ENCODE measurements around the gene FN1. TPM values are rescaled to one million over a fixed set of nuclear protein-coding genes. Genes with fewer than 3 reads are reported as not detected.

FN1 gene
- total RNA-seq, 4 donors from 2014 or later = 45.8 to 78.1 (median 52.7) TPM

- no peak for DNase-seq (ENCODE audit: low spot score in 2 of 2)
- H3K4me1 ChIP-seq = no peaks in the 10 kb centered on the region
- no peak for TF ChIP-seq POLR2A (IDR thresholded peaks at IDR 0.05)
- TF ChIP-seq EP300 (IDR thresholded peaks at IDR 0.05) = no peak
- H3K27ac ChIP-seq = no peak overlapping the region
- no peak overlapping the region for H3K4me3 ChIP-seq
- H3K9me3 ChIP-seq = no peaks in the 10 kb centered on the region
- 80% methylated on average over 11 of the region's 11 CpGs for whole genome bisulfite sequencing
- H3K36me3 ChIP-seq = peaks cover 6% of the 10 kb centered on the region
- no peaks in the 10 kb centered on the region for H3K27me3 ChIP-seq
Measured at GRCh38 chr2:215425021-215425782, 10.7 kb downstream of the FN1 start.

- WGBS = 94% methylated on average over 12 of the region's 12 CpGs
- no peak for TF ChIP-seq EP300 (IDR thresholded peaks at IDR 0.05)
- no peak for TF ChIP-seq POLR2AphosphoS5 (IDR thresholded peaks at IDR 0.05)
- no peak for TF ChIP-seq POLR2A (IDR thresholded peaks at IDR 0.05)
- no peak for TF ChIP-seq CTCF (IDR thresholded peaks at IDR 0.05)
- Histone ChIP-seq H3K9me3 (no peaks in the 10 kb centered on the region), H3K27me3 (no peaks in the 10 kb centered on the region), H3K36me3 (peaks cover 8% of the 10 kb centered on the region), H3K4me3 (no peak overlapping the region), H3K4me1 (no peaks in the 10 kb centered on the region), H3K27ac (no peak overlapping the region)
- no peak for DNase-seq (ENCODE audit: low spot score in 2 of 2)
Measured at GRCh38 chr2:215423928-215424540, 11.8 kb downstream of the FN1 start.

- Histone ChIP-seq H3K27me3 (no peaks in the 10 kb centered on the region), H3K4me1 (no peaks in the 10 kb centered on the region), H3K9me3 (no peaks in the 10 kb centered on the region), H3K4me3 (no peak overlapping the region), H3K36me3 (peaks cover 8% of the 10 kb centered on the region), H3K27ac (no peak overlapping the region)
- DNase-seq (ENCODE audit: low spot score in 2 of 2) = no peak
- 82% methylated on average over 3 of the region's 3 CpGs for WGBS
- TF ChIP-seq CTCF (IDR thresholded peaks at IDR 0.05) = no peak
Measured at GRCh38 chr2:215423234-215423633, 12.6 kb downstream of the FN1 start.

- no peaks in the 10 kb centered on the region for H3K9me3 ChIP-seq
- DNase-seq (ENCODE audit: low spot score in 2 of 2) = no peak
- WGBS = 96% methylated on average over 4 of the region's 4 CpGs
- H3K4me1 ChIP-seq = no peaks in the 10 kb centered on the region
- H3K27me3 ChIP-seq = no peaks in the 10 kb centered on the region
- H3K27ac ChIP-seq = no peak overlapping the region
- no peak overlapping the region for H3K4me3 ChIP-seq
- peaks cover 8% of the 10 kb centered on the region for H3K36me3 ChIP-seq
- TF ChIP-seq POLR2AphosphoS5 (IDR thresholded peaks at IDR 0.05) (no peak), CTCF (IDR thresholded peaks at IDR 0.05) (no peak), POLR2A (IDR thresholded peaks at IDR 0.05) (no peak), EP300 (IDR thresholded peaks at IDR 0.05) (no peak)
Measured at GRCh38 chr2:215422676-215423075, 13.2 kb downstream of the FN1 start.

- WGBS = 56% methylated on average over 10 of the region's 10 CpGs
- H3K4me3 ChIP-seq = no peak overlapping the region
- TF ChIP-seq EP300 (IDR thresholded peaks at IDR 0.05) = no peak
- H3K27ac ChIP-seq = no peak overlapping the region
- no peak for DNase-seq (ENCODE audit: low spot score in 2 of 2)
- no peaks in the 10 kb centered on the region for H3K27me3 ChIP-seq
- no peaks in the 10 kb centered on the region for H3K4me1 ChIP-seq
- peaks cover 8% of the 10 kb centered on the region for H3K36me3 ChIP-seq
- no peaks in the 10 kb centered on the region for H3K9me3 ChIP-seq
Measured at GRCh38 chr2:215421859-215422461, 13.9 kb downstream of the FN1 start.

- Histone ChIP-seq H3K27ac (no peak overlapping the region), H3K36me3 (peaks cover 8% of the 10 kb centered on the region)
- 90% methylated on average over 8 of the region's 8 CpGs for WGBS
Measured at GRCh38 chr2:215420471-215420935, 15.4 kb downstream of the FN1 start.

More at GRCh38 chr2:215420471-215420935, 15.4 kb downstream of the FN1 start:
- DNase-seq (ENCODE audit: low spot score in 2 of 2) = no peak
- Histone ChIP-seq H3K4me1 (no peaks in the 10 kb centered on the region), H3K4me3 (no peak overlapping the region), H3K9me3 (no peaks in the 10 kb centered on the region), H3K27me3 (no peaks in the 10 kb centered on the region)
- no peak for TF ChIP-seq POLR2A (IDR thresholded peaks at IDR 0.05)
- TF ChIP-seq EP300 (IDR thresholded peaks at IDR 0.05) = no peak
- TF ChIP-seq POLR2AphosphoS5 (IDR thresholded peaks at IDR 0.05) = no peak
- no peak for TF ChIP-seq CTCF (IDR thresholded peaks at IDR 0.05)
